IMR-90 (cell line): ENCODE results near the gene SNX25. TPM values are rescaled to one million over a fixed set of nuclear protein-coding genes. Genes with fewer than 3 reads are reported as not detected.

Source experiments
- ATAC-seq: fragments of 200-7000 bp; cut with Tn5 transposase; 2 replicates; pipeline ENCODE4 v1.9.1; 2020; ENCODE audit warnings: low read depth, mild to moderate bottlenecking, moderate library complexity
- BruUV-seq: library from RNA; stranded (reverse); fragments of 400-500 nt; replicated peaks from 2 replicates; lab custom pipeline; 2021; lab: Mats Ljungman, UMichigan
- CTCF ChIA-PET: fragments of 300-600 bp; formaldehyde crosslinking; extraction: SDS; loops from one replicate; lab custom pipeline; 2021; ENCODE audit warnings: antibody characterized with exemption; lab: Yijun Ruan, JAX
- POLR2A ChIA-PET: fragments of 300-600 bp; sonication (Branson Sonifier 250); formaldehyde crosslinking; loops from one replicate; lab custom pipeline; 2022; ENCODE audit warnings: antibody characterized with exemption; ENCODE audit not compliant: unreplicated experiment; lab: Charles Lee
- DNase-seq: peaks from one replicate; pipeline ENCODE4 v3.0.0; 2013
- H2AFZ ChIP-seq: replicated peaks from 2 replicates; pipeline ENCODE3; 2013; ENCODE audit warnings: low read length, mild to moderate bottlenecking; ENCODE audit not compliant: poor library complexity
- H2AK5ac ChIP-seq: 2 replicates; pipeline ENCODE4 v1.6.1; 2013; ENCODE audit warnings: low read depth, low read length, inconsistent platforms
- H2AK9ac ChIP-seq: replicated peaks from 2 replicates; pipeline ENCODE3; 2013; ENCODE audit warnings: mild to moderate bottlenecking, low read depth, low read length, moderate library complexity; ENCODE audit not compliant: poor library complexity
- H2BK120ac ChIP-seq: 2 replicates; pipeline ENCODE4 v1.6.1; 2013; ENCODE audit warnings: low read depth, low read length, inconsistent platforms
- H2BK15ac ChIP-seq: 3 replicates; pipeline ENCODE4 v1.6.1; 2013; ENCODE audit warnings: low read depth, low read length, inconsistent platforms
- H2BK20ac ChIP-seq: 2 replicates; pipeline ENCODE4 v1.6.1; 2013; ENCODE audit warnings: low read depth, mild to moderate bottlenecking, inconsistent platforms, low read length, moderate library complexity
- H2BK5ac ChIP-seq: 2 replicates; pipeline ENCODE4 v1.6.1; 2013; ENCODE audit warnings: mild to moderate bottlenecking, low read depth, low read length, inconsistent platforms; ENCODE audit not compliant: poor library complexity, severe bottlenecking
- H3K14ac ChIP-seq: replicated peaks from 2 replicates; pipeline ENCODE4 v1.6.1; 2013; ENCODE audit warnings: low read depth, low read length, inconsistent platforms
- H3K18ac ChIP-seq: 2 replicates; pipeline ENCODE4 v1.6.1; 2013; ENCODE audit warnings: low read depth, low read length, control low read depth
- H3K23ac ChIP-seq: 2 replicates; pipeline ENCODE4 v1.6.1; 2013; ENCODE audit warnings: low read depth, low read length, inconsistent platforms
- H3K27ac ChIP-seq: 2 replicates; pipeline ENCODE4 v1.5.1; 2013; ENCODE audit warnings: mild to moderate bottlenecking, control low read depth, low read length; ENCODE audit not compliant: insufficient read depth
- H3K27me3 ChIP-seq: 2 replicates; pipeline ENCODE4 v1.6.1; 2013; ENCODE audit warnings: low read length; ENCODE audit not compliant: control insufficient read depth, insufficient read depth
- H3K36me3 ChIP-seq: 2 replicates; pipeline ENCODE4 v1.6.1; 2013; ENCODE audit warnings: low read length, mixed read lengths; ENCODE audit not compliant: control insufficient read depth, insufficient read depth
- H3K4ac ChIP-seq: 2 replicates; pipeline ENCODE4 v1.6.1; 2013; ENCODE audit warnings: low read depth, low read length, inconsistent platforms
- H3K4me1 ChIP-seq: 2 replicates; pipeline ENCODE4 v1.6.1; 2013; ENCODE audit warnings: low read length, mixed read lengths; ENCODE audit not compliant: control insufficient read depth, insufficient read depth
- H3K4me2 ChIP-seq: 2 replicates; pipeline ENCODE4 v1.6.1; 2013; ENCODE audit warnings: low read depth, mild to moderate bottlenecking, control low read depth, low read length, moderate library complexity
- H3K4me3 ChIP-seq: 2 replicates; pipeline ENCODE4 v1.5.1; 2013; ENCODE audit warnings: low read depth, mild to moderate bottlenecking, control low read depth, low read length, moderate library complexity; ENCODE audit not compliant: insufficient read depth
- H3K56ac ChIP-seq: 2 replicates; pipeline ENCODE4 v1.6.1; 2013; ENCODE audit warnings: low read length, inconsistent platforms; ENCODE audit not compliant: insufficient read depth; ENCODE audit errors: extremely low read depth
- H3K79me1 ChIP-seq, 2 experiments: 2 replicates each; pipeline ENCODE4 v1.6.1; 2013; ENCODE audit warnings: low read length in 2 of 2, inconsistent platforms in 1 of 2, low read depth in 1 of 2
- H3K9ac ChIP-seq: 2 replicates; pipeline ENCODE4 v1.6.1; 2013; ENCODE audit warnings: low read depth, low read length, control low read depth
- H3K9me1 ChIP-seq: 2 replicates; pipeline ENCODE4 v1.6.1; 2013; ENCODE audit warnings: low read length, inconsistent platforms; ENCODE audit not compliant: insufficient read depth
- H3K9me3 ChIP-seq: 2 replicates; pipeline ENCODE4 v1.6.1; 2013; ENCODE audit warnings: low read length; ENCODE audit not compliant: control insufficient read depth, insufficient read depth
- H4K20me1 ChIP-seq: 2 replicates; pipeline ENCODE4 v1.6.1; 2013; ENCODE audit warnings: low read length, inconsistent platforms; ENCODE audit not compliant: insufficient read depth
- H4K5ac ChIP-seq: 2 replicates; pipeline ENCODE4 v1.6.1; 2013; ENCODE audit warnings: mild to moderate bottlenecking, low read depth, low read length, control low read depth
- H4K8ac ChIP-seq, 2 experiments: 2 replicates each; pipeline ENCODE4 v1.6.1; 2013; ENCODE audit warnings: low read depth in 2 of 2, low read length in 2 of 2, control low read depth in 1 of 2, inconsistent platforms in 1 of 2
- H4K91ac ChIP-seq: 2 replicates; pipeline ENCODE4 v1.6.1; 2013; ENCODE audit warnings: low read depth, low read length, inconsistent platforms; ENCODE audit not compliant: insufficient read depth
- CEBPB ChIP-seq: IDR thresholded peaks from 2 replicates; pipeline ENCODE4 v1.6.1; 2012; ENCODE audit warnings: low read depth, low read length, improper control_type of control experiment
- CHD1 ChIP-seq: IDR thresholded peaks from 2 replicates; pipeline ENCODE4 v1.6.1; 2012; ENCODE audit warnings: low read depth, low read length, improper control_type of control experiment
- MAFK ChIP-seq: IDR thresholded peaks from 2 replicates; pipeline ENCODE4 v1.6.1; 2012; ENCODE audit warnings: low read depth, low read length, improper control_type of control experiment
- NFE2L2 ChIP-seq: fragments of 150-350 bp; IDR thresholded peaks from 2 replicates; pipeline ENCODE4 v1.6.1; 2016; ENCODE audit warnings: low read depth, mild to moderate bottlenecking, low read length
- RAD21 ChIP-seq: IDR thresholded peaks from 2 replicates; pipeline ENCODE4 v1.6.1; 2012; ENCODE audit warnings: low read length, improper control_type of control experiment
- RCOR1 ChIP-seq: IDR thresholded peaks from 2 replicates; pipeline ENCODE4 v1.6.1; 2012; ENCODE audit warnings: mild to moderate bottlenecking, low read length, improper control_type of control experiment; ENCODE audit not compliant: insufficient replicate concordance
- RFX5 ChIP-seq: IDR thresholded peaks from 2 replicates; pipeline ENCODE4 v1.8.0; 2012; ENCODE audit warnings: low read depth, mild to moderate bottlenecking, low read length, moderate library complexity
- SMC3 ChIP-seq: fragments of 150-350 bp; IDR thresholded peaks from 2 replicates; pipeline ENCODE4 v1.6.1; 2016; ENCODE audit warnings: low read depth, mild to moderate bottlenecking, antibody characterized with exemption, low read length, moderate library complexity
- WGBS, 2 experiments: methylation state at CpG; one replicate each; pipeline versions ENCODE4 v1.1.5 to v1.1.7; 2013; ENCODE audit warnings: missing lambda C conversion rate in 2 of 2; ENCODE audit not compliant: insufficient read length in 1 of 2; ENCODE audit errors: extremely low coverage in 2 of 2; 5-methylcytosine and 5-hydroxymethylcytosine counted together
- dilution Hi-C: fragments of 300-500 bp; cut with HindIII; formaldehyde crosslinking; loops from one replicate; pipeline ENCODE4 v1.14.3; 2018; ENCODE audit warnings: low sequenced_read_pairs; ENCODE audit not compliant: unreplicated experiment
- in situ Hi-C: fragments of 300-500 bp; cut with MboI; formaldehyde crosslinking; loops from 3 replicates; pipeline ENCODE4 v1.14.3; 2019; ENCODE audit warnings: low sequenced_read_pairs, inconsistent platforms, mixed read lengths
- intact Hi-C: fragments of 100-400 bp; cut with micrococcal nuclease; formaldehyde crosslinking; loops from 2 replicates; pipeline ENCODE4 v1.10.0; 2022
- polyA plus RNA-seq, 3 experiments: library from polyadenylated mRNA; depleted of rRNA; stranded (reverse); fragments of >200 nt; gene quantifications; 2 replicates each; pipeline ENCODE4 v1.2.3, GENCODE V29; 2012; ENCODE audit warnings: low replicate concordance in 1 of 3
- total RNA-seq: library from RNA; depleted of rRNA; stranded (reverse); fragments of >200 nt; gene quantifications from 2 replicates; pipeline ENCODE4 v1.2.3, GENCODE V29; 2012
- TF ChIP-seq, protein P1 (sequence below): fragments of 150-350 bp; IDR thresholded peaks from 2 replicates; pipeline ENCODE4 v1.6.1; 2016; ENCODE audit warnings: low read depth, mild to moderate bottlenecking, low read length, moderate library complexity, borderline replicate concordance
- TF ChIP-seq, protein P2 (sequence below): conservative IDR thresholded peaks from 2 replicates; pipeline ENCODE4 v1.5.1; 2012; ENCODE audit warnings: mild to moderate bottlenecking, low read depth, low read length, improper control_type of control experiment
- TF ChIP-seq, protein P3 (sequence below): fragments of 150-350 bp; IDR thresholded peaks from 2 replicates; pipeline ENCODE4 v1.6.1; 2017; ENCODE audit warnings: mild to moderate bottlenecking, antibody characterized with exemption, low read length, low read depth

SNX25 gene
- total and polyA plus RNA-seq, 2 of the 4 experiments (the other 2 are of a cell fraction), result 11.4 to 28.3 TPM

DNA sequence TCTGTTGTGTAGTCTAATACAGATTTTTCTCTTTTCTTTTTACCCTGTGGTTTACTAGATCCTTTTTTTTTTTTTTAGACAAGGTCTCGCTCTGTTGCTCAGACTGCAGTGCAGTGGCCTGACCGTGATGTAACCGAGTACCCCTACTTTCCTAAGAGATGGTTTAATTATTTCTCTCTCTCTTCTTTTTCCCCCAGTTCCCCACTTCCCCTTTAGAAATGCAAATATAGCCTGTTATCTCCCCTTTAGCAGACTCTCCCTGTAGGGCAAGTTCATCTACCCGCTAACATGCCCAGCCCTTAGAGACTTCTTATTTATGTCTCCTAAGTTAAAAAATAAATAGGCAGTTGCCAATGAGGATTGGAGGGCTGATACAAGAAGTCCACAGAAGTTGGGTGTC is 4.5 kb downstream of the SNX25 start:
- TF ChIP-seq SMC3 (no peak), RCOR1 (no peak), NFE2L2 (no peak), RFX5 (no peak), CEBPB (no peak), CHD1 (no peak), MAFK (no peak), RAD21 (no peak)
- TF ChIP-seq, protein P1, sequence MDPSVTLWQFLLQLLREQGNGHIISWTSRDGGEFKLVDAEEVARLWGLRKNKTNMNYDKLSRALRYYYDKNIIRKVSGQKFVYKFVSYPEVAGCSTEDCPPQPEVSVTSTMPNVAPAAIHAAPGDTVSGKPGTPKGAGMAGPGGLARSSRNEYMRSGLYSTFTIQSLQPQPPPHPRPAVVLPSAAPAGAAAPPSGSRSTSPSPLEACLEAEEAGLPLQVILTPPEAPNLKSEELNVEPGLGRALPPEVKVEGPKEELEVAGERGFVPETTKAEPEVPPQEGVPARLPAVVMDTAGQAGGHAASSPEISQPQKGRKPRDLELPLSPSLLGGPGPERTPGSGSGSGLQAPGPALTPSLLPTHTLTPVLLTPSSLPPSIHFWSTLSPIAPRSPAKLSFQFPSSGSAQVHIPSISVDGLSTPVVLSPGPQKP, result no peak
- TF ChIP-seq, protein P2, sequence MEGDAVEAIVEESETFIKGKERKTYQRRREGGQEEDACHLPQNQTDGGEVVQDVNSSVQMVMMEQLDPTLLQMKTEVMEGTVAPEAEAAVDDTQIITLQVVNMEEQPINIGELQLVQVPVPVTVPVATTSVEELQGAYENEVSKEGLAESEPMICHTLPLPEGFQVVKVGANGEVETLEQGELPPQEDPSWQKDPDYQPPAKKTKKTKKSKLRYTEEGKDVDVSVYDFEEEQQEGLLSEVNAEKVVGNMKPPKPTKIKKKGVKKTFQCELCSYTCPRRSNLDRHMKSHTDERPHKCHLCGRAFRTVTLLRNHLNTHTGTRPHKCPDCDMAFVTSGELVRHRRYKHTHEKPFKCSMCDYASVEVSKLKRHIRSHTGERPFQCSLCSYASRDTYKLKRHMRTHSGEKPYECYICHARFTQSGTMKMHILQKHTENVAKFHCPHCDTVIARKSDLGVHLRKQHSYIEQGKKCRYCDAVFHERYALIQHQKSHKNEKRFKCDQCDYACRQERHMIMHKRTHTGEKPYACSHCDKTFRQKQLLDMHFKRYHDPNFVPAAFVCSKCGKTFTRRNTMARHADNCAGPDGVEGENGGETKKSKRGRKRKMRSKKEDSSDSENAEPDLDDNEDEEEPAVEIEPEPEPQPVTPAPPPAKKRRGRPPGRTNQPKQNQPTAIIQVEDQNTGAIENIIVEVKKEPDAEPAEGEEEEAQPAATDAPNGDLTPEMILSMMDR, result no peak
- TF ChIP-seq, protein P3, sequence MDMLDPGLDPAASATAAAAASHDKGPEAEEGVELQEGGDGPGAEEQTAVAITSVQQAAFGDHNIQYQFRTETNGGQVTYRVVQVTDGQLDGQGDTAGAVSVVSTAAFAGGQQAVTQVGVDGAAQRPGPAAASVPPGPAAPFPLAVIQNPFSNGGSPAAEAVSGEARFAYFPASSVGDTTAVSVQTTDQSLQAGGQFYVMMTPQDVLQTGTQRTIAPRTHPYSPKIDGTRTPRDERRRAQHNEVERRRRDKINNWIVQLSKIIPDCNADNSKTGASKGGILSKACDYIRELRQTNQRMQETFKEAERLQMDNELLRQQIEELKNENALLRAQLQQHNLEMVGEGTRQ, result no peak
- Histone ChIP-seq H2BK15ac (no peak overlapping the region), H2BK120ac (no peak overlapping the region), H3K4me1 (peaks cover 6% of the 10 kb centered on the region; the same call in 1 of the 2 replicates), H3K14ac (no peak overlapping the region), H2AFZ (no peak overlapping the region), H3K4me3 (no peak overlapping the region), H4K5ac (no peak overlapping the region), H3K4ac (no peak overlapping the region), H4K91ac (no peak overlapping the region), H3K18ac (no peak overlapping the region), H2AK5ac (no peak overlapping the region), H2AK9ac (no peak overlapping the region), H3K23ac (no peak overlapping the region), H4K20me1 (0 out of 2 replicates have a peak, but pooled peaks cover 7% of the 10 kb centered on the region), H3K79me1 (peaks cover 29 to 53% of the 10 kb centered on the region in 2 experiments), H3K9me1 (peaks cover 3% of the 10 kb centered on the region; the same call in 1 of the 2 replicates), H2BK5ac (no peak overlapping the region), H3K27ac (no peak overlapping the region), H3K56ac (no peak overlapping the region), H4K8ac (no peak overlapping the region), H3K4me2 (no peak overlapping the region), H2BK20ac (no peak overlapping the region), H3K9ac (no peak overlapping the region), H3K36me3 (no peaks in the 10 kb centered on the region), H3K27me3 (no peaks in the 10 kb centered on the region), H3K9me3 (no peaks in the 10 kb centered on the region)
- WGBS, 2 experiments, result no CpG with 5 or more reads among the region's 4 CpGs
- in situ Hi-C loops (no loop called here), dilution Hi-C loops (no loop called here), intact Hi-C loops (loop anchor here (10.0 kb wide), 1 partner anchor 151 kb away; no protein-coding TSS in a partner anchor)
- BruUV-seq, result no TSS peak
- ChIA-PET POLR2A (no interaction called here), CTCF (no interaction called here)
- ATAC-seq, result no peak
- no peak for DNase-seq
